HG03139 (cell line): ENCODE data around the gene CRIP2.

Source experiments
- ATAC-seq: cut with Tn5 transposase; IDR thresholded peaks from one replicate; pipeline ENCODE4 v1.9.1; 2021; ENCODE audit not compliant: unreplicated experiment

Gene CRIP2

GRCh38 chr14:105474483-105475268 is at the start of gene CRIP2:
Gene CRIP2 (plus strand): TSS chr14:105474821. CDS start chr14:105474863, 42 bp downstream.
- ATAC-seq: no peak

- ATAC-seq: no peak
Observed at GRCh38 chr14:105424861-105425260, 49.8 kb upstream of the CRIP2 start.

- ATAC-seq: no peak
Observed at GRCh38 chr14:105425823-105426247, 48.8 kb upstream of the CRIP2 start.

- no peak for ATAC-seq
Observed at GRCh38 chr14:105426416-105427130, 48.0 kb upstream of the CRIP2 start.

GRCh38 chr14:105427412-105427811 is 47.2 kb upstream of the CRIP2 start:
- ATAC-seq: no peak

- no peak for ATAC-seq
Observed at GRCh38 chr14:105427936-105428485, 46.6 kb upstream of the CRIP2 start.

GRCh38 chr14:105430042-105430441 is 44.6 kb upstream of the CRIP2 start:
- ATAC-seq: no peak

GRCh38 chr14:105430565-105430964 is 44.1 kb upstream of the CRIP2 start:
- ATAC-seq: no peak

- no peak for ATAC-seq
Observed at GRCh38 chr14:105431256-105431655, 43.4 kb upstream of the CRIP2 start.

- ATAC-seq: no peak
Observed at GRCh38 chr14:105432657-105433056, 42.0 kb upstream of the CRIP2 start.

GRCh38 chr14:105433161-105433605 is 41.4 kb upstream of the CRIP2 start:
- no peak for ATAC-seq

- ATAC-seq: no peak
Observed at GRCh38 chr14:105436402-105436801, 38.2 kb upstream of the CRIP2 start.

- ATAC-seq: no peak
Observed at GRCh38 chr14:105436891-105437722, 37.5 kb upstream of the CRIP2 start.

GRCh38 chr14:105437723-105438500 is 36.7 kb upstream of the CRIP2 start:
- no peak for ATAC-seq

- no peak for ATAC-seq
Observed at GRCh38 chr14:105439179-105439578, 35.4 kb upstream of the CRIP2 start.

- no peak for ATAC-seq
Observed at GRCh38 chr14:105439710-105440553, 34.7 kb upstream of the CRIP2 start.

- ATAC-seq: no peak
Observed at GRCh38 chr14:105440554-105440900, 34.1 kb upstream of the CRIP2 start.

- no peak for ATAC-seq
Observed at GRCh38 chr14:105440992-105441391, 33.6 kb upstream of the CRIP2 start.

- no peak for ATAC-seq
Observed at GRCh38 chr14:105442125-105442524, 32.5 kb upstream of the CRIP2 start.
